ENCODE results near the gene TOP1.

GRCh38 chr20:41009946-41010345 is 18.7 kb upstream of the TOP1 start:
- TF ChIP-seq, protein P1, sequence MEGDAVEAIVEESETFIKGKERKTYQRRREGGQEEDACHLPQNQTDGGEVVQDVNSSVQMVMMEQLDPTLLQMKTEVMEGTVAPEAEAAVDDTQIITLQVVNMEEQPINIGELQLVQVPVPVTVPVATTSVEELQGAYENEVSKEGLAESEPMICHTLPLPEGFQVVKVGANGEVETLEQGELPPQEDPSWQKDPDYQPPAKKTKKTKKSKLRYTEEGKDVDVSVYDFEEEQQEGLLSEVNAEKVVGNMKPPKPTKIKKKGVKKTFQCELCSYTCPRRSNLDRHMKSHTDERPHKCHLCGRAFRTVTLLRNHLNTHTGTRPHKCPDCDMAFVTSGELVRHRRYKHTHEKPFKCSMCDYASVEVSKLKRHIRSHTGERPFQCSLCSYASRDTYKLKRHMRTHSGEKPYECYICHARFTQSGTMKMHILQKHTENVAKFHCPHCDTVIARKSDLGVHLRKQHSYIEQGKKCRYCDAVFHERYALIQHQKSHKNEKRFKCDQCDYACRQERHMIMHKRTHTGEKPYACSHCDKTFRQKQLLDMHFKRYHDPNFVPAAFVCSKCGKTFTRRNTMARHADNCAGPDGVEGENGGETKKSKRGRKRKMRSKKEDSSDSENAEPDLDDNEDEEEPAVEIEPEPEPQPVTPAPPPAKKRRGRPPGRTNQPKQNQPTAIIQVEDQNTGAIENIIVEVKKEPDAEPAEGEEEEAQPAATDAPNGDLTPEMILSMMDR (conservative IDR thresholded peaks at IDR 0.05; ENCODE audit: low read depth, low read length) = no peak
- no peak for TF ChIP-seq EZH2 (IDR thresholded peaks at IDR 0.05; ENCODE audit: borderline replicate concordance, low read depth, low read length, poor library complexity, severe bottlenecking)
